ENCODE measurements around the gene EVL.

Gene EVL

DNA sequence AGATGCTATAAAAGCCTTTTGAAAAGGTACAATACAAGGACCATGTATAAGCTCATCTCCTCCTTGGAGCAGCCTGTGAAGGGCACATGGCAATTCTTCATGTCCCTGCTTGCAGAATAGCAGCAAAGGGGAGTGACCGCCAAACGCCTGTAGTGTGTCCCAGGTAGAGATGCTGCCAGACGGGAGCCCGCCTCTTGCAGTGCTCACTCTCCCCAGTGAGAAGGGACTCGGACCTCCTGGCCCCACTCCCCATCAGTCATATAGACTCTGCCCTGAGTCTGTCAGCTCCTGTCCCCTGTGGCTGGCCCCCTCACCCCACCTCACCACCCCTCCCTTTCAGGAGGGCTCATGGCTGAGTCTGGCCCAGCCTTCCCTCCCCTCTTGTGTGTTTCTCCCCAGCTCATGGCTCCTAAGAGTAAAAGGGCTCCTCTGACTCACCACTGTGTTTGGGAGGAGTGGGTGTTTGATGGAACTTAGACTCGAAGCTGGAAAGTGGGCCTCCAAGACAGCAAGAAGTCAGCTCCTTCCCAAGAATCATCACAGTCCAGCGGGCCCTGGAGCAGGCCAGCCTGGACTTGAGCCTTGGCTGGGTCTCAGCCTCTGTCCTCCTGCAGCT lies 53.3 kb downstream of the EVL start:
- TF ChIP-seq CTCF (conservative IDR thresholded peaks at IDR 0.05), result no peak
- no peak overlapping the region; the same call in 1 of the 2 replicates for H3K27ac ChIP-seq

DNA sequence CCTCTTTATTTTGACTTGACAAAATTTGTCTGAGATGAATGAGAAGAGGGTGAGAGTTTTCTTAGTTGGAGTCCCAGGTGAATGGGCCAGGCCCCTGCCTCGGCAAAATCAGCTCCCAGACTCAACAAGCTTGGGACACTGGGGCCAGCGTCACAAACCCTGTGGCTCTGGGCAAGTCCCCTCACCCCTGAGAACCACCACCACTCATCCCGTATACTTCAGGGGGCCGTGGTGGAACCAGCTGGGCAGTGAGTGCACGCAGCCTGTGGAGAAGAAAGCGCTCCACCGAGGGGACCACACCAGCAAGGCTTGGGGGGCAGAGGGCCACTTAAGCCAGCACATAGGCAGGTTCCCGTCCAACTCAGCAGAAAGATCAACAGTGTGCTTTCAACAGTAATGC lies 54.0 kb downstream of the EVL start:
- TF ChIP-seq CTCF (conservative IDR thresholded peaks at IDR 0.05), result no peak
- no peak overlapping the region for H3K27ac ChIP-seq

- no peak for TF ChIP-seq CTCF (conservative IDR thresholded peaks at IDR 0.05)
- H3K27ac ChIP-seq, result no peak overlapping the region
Measured at GRCh38 chr14:100120522-100121269, 55.5 kb downstream of the EVL start.

- no peak for TF ChIP-seq CTCF (conservative IDR thresholded peaks at IDR 0.05)
- H3K27ac ChIP-seq, result no peak overlapping the region
Measured at GRCh38 chr14:100121643-100122480, 56.6 kb downstream of the EVL start.

DNA sequence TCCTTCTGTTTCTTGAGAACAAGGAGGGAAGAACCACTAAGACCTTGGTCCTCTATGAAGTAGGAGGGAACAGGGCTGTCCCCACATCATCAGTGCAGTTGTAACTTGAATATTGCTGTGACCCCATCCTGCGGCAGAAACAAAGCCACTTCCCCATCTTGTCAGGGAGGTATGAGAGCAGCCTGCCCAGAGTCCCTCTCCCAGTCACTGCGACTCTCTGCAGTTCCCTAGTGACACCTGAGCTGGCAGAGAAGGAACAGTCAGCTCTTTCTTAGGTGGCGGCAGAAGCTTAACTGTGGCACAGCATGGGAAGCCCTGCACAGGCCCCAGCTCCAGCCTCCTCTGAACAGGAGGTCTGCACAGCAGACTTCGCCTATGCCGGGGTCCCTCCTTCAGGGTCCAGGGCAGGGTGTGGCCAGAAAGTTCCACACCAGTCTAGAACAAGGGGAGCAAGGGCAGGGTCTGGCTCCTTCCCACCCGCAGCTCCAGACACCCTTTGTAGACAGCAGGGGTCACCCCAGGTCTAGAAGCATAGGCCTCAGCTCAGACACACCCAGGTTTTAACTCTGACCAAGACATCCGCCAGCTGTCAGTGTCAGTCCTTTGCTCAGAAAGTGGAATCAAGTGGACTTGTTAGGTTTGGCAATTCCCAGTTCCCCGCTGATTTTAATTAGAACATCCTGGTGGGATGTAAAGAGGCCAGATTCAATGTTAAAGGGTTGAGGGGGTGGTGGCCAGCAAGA lies 57.4 kb downstream of the EVL start:
- H3K27ac ChIP-seq, result no peak overlapping the region
- no peak for TF ChIP-seq CTCF (conservative IDR thresholded peaks at IDR 0.05)

DNA sequence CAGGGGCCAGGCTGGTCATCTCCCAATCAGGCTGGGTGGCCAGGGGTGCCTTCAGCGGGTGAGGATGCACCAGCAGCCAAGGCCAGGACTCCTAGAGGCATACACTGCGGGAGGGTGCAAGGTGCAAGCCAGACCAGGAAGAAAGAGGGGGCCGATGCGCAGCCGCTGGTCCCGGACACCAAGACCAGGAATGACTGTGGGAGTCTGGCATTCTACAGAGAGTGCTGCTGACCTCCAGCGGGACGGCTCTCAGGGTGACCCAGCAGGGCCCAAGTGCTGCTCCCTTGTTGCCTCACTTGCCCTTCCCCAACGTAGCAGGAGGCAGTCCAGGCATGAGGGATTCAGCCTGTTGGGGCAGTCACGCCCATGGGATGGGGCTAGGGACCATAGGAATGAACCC lies 58.4 kb downstream of the EVL start:
- no peak for TF ChIP-seq CTCF (conservative IDR thresholded peaks at IDR 0.05)
- H3K27ac ChIP-seq, result no peak overlapping the region

Measured in VCaP (cell line).